Fibroblast of pulmonary artery (primary cell): ENCODE measurements around the gene PPIF.

ENCODE experiments used
- DNase-seq: peaks from one replicate; pipeline ENCODE4 v3.0.0-alpha.2; 2010; ENCODE audit warnings: low read depth
- H3K4me3 ChIP-seq: replicated peaks from 2 replicates; pipeline ENCODE4 v1.5.1; 2011; ENCODE audit warnings: low read depth, mild to moderate bottlenecking, control low read depth, low read length, moderate library complexity
- TF ChIP-seq, protein P1 (sequence below): IDR thresholded peaks from 2 replicates; pipeline ENCODE4 v1.5.1; 2011; ENCODE audit warnings: mild to moderate bottlenecking, control low read depth, low read length, inconsistent platforms; ENCODE audit errors: missing control alignments

PPIF gene

DNA sequence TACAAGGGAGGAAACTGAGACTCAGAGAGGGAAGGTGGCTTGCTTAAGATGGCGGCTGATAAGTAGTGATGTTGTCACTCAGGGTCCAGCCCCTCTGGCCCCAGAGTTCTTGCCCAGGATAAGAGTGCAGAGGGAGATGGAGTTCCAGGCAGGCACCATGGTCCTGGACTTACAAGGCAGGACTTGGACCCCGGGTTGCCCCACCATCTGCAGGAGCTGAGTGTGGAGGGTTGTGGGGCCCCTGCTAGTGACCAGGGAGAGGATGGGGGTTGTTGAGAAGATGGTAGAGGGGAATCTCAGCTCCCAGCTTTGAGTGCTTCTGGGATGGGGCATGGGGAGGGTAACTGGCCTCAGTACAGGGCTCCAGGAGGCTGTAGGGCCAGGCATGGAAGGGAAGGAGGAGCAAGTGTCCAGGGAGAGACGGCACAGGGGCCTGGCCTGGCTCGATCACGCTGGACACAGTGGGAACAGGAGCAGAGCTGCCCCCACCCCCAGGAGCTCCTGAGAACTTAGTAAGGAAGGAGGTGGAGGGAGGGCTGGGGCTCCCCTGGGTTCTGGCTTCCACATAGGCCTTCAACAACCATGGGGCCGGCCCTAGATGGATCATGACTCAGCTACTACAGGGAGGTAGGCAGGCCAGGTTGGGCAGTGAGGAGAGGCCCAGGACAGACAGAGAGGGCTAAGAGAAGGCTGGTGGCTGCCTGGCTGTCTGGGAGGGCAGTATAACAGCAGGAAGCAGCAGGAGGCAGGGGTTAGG lies 28.2 kb downstream of the PPIF start:
- peak; percentile 58 for DNase-seq

DNA sequence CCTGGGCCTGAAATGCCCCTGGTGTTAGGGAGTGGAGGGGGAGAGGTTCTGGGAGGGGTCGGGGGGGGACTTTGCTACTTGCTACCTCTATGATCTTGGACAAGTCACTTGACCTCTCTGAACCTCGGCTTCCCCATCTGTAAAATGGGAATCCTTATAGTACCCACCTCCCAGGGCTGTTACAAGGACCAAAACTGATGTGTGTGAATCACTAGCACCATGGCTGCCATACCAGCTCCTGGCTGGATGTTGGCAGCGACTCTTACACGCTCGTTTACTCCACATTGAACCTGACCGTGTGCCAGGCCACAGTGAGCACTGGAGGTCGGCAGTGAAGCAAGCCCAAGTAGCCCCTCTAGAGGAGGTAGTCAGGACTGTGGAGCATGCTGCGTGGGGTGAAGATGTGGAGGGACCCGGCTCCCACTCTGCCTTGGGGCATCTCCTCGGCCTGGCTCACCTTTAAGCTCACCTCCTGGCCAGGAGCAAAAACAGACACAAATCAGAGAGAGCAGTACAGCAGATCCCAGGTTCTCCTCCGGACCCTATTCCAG lies 28.9 kb downstream of the PPIF start:
- TF ChIP-seq, protein P1, sequence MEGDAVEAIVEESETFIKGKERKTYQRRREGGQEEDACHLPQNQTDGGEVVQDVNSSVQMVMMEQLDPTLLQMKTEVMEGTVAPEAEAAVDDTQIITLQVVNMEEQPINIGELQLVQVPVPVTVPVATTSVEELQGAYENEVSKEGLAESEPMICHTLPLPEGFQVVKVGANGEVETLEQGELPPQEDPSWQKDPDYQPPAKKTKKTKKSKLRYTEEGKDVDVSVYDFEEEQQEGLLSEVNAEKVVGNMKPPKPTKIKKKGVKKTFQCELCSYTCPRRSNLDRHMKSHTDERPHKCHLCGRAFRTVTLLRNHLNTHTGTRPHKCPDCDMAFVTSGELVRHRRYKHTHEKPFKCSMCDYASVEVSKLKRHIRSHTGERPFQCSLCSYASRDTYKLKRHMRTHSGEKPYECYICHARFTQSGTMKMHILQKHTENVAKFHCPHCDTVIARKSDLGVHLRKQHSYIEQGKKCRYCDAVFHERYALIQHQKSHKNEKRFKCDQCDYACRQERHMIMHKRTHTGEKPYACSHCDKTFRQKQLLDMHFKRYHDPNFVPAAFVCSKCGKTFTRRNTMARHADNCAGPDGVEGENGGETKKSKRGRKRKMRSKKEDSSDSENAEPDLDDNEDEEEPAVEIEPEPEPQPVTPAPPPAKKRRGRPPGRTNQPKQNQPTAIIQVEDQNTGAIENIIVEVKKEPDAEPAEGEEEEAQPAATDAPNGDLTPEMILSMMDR: no peak
- DNase-seq: no peak
- no peak overlapping the region for H3K4me3 ChIP-seq

More for the DNA sequence above, 28.2 kb downstream of the PPIF start:
- TF ChIP-seq, protein P1: no peak
- no peak overlapping the region for H3K4me3 ChIP-seq

DNA sequence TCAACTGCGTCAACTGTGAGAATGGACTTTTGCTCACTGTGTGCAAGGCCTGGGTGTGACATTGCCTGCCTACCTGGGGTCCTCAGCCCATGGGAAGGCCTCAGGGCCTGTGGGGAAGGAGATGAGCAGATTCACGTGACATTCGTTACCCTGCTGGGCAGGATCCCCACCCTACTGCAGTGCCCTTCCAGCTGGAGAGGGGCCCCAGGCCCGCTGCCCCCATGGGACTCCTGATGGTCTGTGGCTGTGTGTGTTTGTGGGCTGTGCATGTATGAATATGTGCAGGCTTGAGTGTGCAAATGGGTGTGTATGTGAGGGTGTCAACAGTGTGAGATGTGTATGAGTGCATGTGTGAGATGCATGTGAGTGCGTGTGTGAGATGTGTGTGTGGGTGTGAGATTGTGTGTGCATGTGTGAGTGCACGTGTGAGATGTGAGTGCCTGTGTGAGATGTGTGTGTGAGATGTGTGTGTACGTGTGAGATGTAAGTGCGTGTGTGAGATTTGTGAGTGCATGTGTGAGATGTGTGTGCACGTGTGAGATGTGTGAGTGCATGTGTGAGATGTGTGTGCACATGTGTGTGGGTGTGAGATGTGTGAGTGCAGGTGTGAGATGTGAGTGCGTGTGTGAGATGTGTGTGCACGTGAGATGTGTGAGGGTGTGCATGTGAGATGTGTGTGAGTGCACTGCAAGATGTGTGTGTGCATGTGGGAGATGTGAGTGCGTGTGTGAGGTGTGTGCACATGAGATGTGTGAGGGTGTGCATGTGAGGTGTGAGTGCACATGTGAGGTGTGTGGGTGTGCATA lies 29.7 kb downstream of the PPIF start:
- no peak for DNase-seq
- H3K4me3 ChIP-seq: no peak overlapping the region
- TF ChIP-seq, protein P1: no peak

DNA sequence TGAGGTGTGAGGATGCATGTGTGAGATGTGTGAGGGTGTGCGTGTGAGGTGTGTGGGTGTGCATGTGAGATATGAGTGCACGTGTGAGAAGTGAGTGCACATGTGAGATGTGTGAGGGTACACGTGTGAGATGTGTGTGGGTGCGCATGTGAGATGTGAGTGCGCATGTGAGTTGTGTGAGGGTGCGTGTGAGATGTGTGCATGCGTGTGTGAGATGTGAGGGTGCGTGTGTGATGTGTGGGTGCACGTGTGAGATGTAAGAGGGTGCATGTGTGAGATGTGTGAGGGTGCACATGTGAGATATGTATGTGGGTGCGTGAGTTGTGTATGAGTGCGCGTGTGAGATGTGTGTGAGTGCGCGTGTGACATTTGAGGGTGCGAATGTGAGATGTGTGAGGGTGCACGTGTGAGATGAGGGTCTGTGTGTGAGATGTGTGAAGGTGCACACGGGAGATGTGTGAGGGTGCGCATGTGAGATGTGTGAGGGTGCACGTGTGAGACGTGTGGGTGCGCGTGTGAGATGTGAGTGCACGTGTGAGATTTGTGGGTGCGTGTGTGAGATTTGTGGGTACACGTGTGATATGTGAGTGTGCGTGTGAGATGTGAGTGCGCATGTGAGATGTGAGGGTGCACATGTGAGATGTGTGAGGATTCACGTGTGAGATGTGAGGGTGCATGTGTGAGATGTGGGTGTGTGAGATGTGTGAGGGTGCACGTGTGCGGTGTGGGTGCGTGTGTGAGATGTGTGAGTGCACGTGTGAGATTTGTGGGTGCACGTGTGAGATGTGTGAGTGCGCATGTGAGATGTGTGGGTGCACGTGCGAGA lies 30.5 kb downstream of the PPIF start:
- DNase-seq: no peak
- no peak overlapping the region for H3K4me3 ChIP-seq
- TF ChIP-seq, protein P1: no peak

DNA sequence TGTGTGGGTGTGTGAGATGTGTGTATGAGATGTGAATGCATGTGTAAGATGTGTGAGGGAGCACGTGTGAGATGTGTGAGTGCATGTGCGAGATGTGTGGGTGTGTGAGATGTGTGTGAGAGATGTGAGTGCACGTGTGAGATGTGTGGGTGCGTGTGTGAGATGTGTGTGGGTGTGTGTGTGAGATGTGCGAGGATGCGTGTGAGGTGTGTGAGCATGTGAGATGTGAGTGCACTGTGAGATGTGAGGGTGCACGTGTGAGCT lies 31.0 kb downstream of the PPIF start:
- DNase-seq: no peak
- no peak overlapping the region for H3K4me3 ChIP-seq
- TF ChIP-seq, protein P1: no peak

DNA sequence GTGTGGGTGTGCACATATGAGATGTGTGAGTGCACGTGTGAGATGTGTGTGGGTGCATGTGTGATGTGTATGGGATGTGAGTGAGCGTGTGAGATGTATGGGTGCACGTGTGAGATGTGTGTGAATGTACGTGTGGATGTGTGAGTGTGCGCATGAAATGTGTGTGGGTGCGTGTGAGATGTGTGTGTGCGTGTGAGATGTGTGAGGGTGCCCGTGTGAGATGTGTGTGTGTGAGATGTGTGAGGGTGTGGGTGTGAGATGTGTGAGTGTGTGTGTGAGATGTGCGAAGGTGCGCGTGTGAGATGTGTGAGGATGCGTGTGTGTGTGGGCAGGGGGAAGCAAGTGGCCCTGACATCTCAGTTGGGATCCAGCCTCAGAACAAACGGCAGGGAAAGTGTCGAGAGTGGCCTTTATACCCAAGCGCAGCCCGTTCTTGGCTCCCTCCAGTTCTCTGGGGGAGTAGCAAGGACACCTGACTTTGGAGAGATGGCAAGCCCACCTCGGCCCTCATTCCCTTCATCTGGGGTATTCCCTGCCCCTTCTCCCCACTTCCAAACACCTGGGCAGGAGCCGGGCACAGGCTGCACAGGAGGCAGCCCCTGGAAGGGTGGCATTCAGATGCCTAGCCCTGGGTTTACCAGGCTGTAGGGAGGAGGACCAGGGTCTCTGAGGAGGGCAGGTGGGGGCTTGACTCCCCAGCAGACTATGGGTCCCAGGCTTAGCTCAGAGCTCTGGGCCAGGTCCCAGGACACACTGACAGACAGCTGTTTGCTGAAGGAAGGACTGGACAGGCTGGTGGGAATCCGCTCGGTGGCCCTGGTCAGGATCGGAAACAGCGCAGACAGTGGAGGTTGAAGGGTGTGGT lies 31.6 kb downstream of the PPIF start:
- no peak overlapping the region for H3K4me3 ChIP-seq
- no peak for DNase-seq
- TF ChIP-seq, protein P1: no peak
